Endothelial cell (in vitro differentiated cells): ENCODE measurements around the gene AHRR. TPM values are rescaled to one million over a fixed set of nuclear protein-coding genes. Genes with fewer than 3 reads are reported as not detected.
A peak's percentile ranks its signal among the peaks of the same experiment; 100 is the strongest.
"Not testable (repeated sequence)": the region's sequence is repeated elsewhere in the genome, so short reads cannot be mapped to it uniquely, and the experiment has no call there.

Experiments used
- DNase-seq: peaks from one replicate; pipeline ENCODE4 v3.0.0; 2021; ENCODE audit warnings: low spot score
- H3K27ac Mint-ChIP-seq: one replicate; pipeline ENCODE4 v1.8.0; 2021; ENCODE audit warnings: mixed read lengths, inconsistent platforms; ENCODE audit not compliant: unreplicated experiment
- H3K27me3 Mint-ChIP-seq: one replicate; pipeline ENCODE4 v1.8.0; 2021; ENCODE audit warnings: mild to moderate bottlenecking, moderate library complexity, mixed read lengths, inconsistent platforms; ENCODE audit not compliant: unreplicated experiment
- H3K36me3 Mint-ChIP-seq: one replicate; pipeline ENCODE4 v1.8.0; 2021; ENCODE audit warnings: mild to moderate bottlenecking, low read depth, mixed read lengths, inconsistent platforms; ENCODE audit not compliant: unreplicated experiment
- H3K4me1 Mint-ChIP-seq: one replicate; pipeline ENCODE4 v1.8.0; 2021; ENCODE audit warnings: mild to moderate bottlenecking, mixed read lengths, inconsistent platforms; ENCODE audit not compliant: unreplicated experiment
- H3K4me3 Mint-ChIP-seq: one replicate; pipeline ENCODE4 v1.8.0; 2021; ENCODE audit warnings: mild to moderate bottlenecking, mixed read lengths, inconsistent platforms; ENCODE audit not compliant: unreplicated experiment
- H3K9me3 Mint-ChIP-seq: one replicate; pipeline ENCODE4 v1.8.0; 2021; ENCODE audit warnings: mixed read lengths, inconsistent platforms; ENCODE audit not compliant: unreplicated experiment
- CTCF ChIP-seq: fragments of 200-600 bp; sonication (generic); IDR thresholded peaks from one replicate; pipeline ENCODE4 v1.5.0; 2021; ENCODE audit warnings: antibody characterized with exemption; ENCODE audit not compliant: unreplicated experiment
- total RNA-seq: library from RNA; stranded (reverse); fragmentation: NEBNext Ultra II Directional; extraction: Animal tissue kit (Norgen Biotek cat#: 25700); gene quantifications from one replicate; pipeline ENCODE4 v1.2.1, GENCODE V29; 2021; ENCODE audit not compliant: unreplicated experiment

The AHRR gene
- total RNA-seq, 1 donor from 2014 or later = 8.7 TPM

GRCh38 chr5:407051-407450, 85.5 kb downstream of the AHRR start:
- no peak overlapping the region for H3K27ac Mint-ChIP-seq
- peaks cover 2% of the 10 kb centered on the region for H3K27me3 Mint-ChIP-seq
- no peak for TF ChIP-seq CTCF
- no peaks in the 10 kb centered on the region for H3K9me3 Mint-ChIP-seq
- peaks cover 1% of the 10 kb centered on the region for H3K36me3 Mint-ChIP-seq
- DNase-seq = no peak
- no peak overlapping the region for H3K4me3 Mint-ChIP-seq
- H3K4me1 Mint-ChIP-seq = peaks cover 12% of the 10 kb centered on the region

GRCh38 chr5:407801-408268, 86.3 kb downstream of the AHRR start:
- no peak for DNase-seq
- no peak for TF ChIP-seq CTCF
- no peaks in the 10 kb centered on the region for H3K36me3 Mint-ChIP-seq
- H3K9me3 Mint-ChIP-seq = no peaks in the 10 kb centered on the region
- H3K27me3 Mint-ChIP-seq = peaks cover 2% of the 10 kb centered on the region
- H3K27ac Mint-ChIP-seq = no peak overlapping the region
- H3K4me3 Mint-ChIP-seq = no peak overlapping the region
- peaks cover 10% of the 10 kb centered on the region for H3K4me1 Mint-ChIP-seq

- TF ChIP-seq CTCF = no peak
- Mint-ChIP-seq H3K4me1 (peaks cover 15% of the 10 kb centered on the region), H3K27me3 (peaks cover 3% of the 10 kb centered on the region), H3K9me3 (no peaks in the 10 kb centered on the region), H3K27ac (no peak overlapping the region), H3K36me3 (peaks cover 3% of the 10 kb centered on the region), H3K4me3 (no peak overlapping the region)
- DNase-seq = no peak
Observed at GRCh38 chr5:410911-411517, 89.5 kb downstream of the AHRR start.

- H3K36me3 Mint-ChIP-seq = peaks cover 3% of the 10 kb centered on the region
- no peak overlapping the region for H3K4me3 Mint-ChIP-seq
- no peak for TF ChIP-seq CTCF
- H3K27ac Mint-ChIP-seq = no peak overlapping the region
- peaks cover 5% of the 10 kb centered on the region for H3K27me3 Mint-ChIP-seq
- peaks cover 13% of the 10 kb centered on the region for H3K4me1 Mint-ChIP-seq
- DNase-seq = no peak
- no peaks in the 10 kb centered on the region for H3K9me3 Mint-ChIP-seq
Observed at GRCh38 chr5:411728-412127, 90.2 kb downstream of the AHRR start.

- Mint-ChIP-seq H3K27ac (peak overlapping the region; percentile 42), H3K4me1 (peaks cover 18% of the 10 kb centered on the region)
- not testable (repeated sequence) for H3K36me3 Mint-ChIP-seq, H3K4me3 Mint-ChIP-seq, H3K9me3 Mint-ChIP-seq, H3K27me3 Mint-ChIP-seq
- DNase-seq = peak; percentile 72
Observed at GRCh38 chr5:414991-415927, 93.7 kb downstream of the AHRR start.
